Measurements from ENCODE around the gene WDR53.
"Not testable (repeated sequence)": the region's sequence is repeated elsewhere in the genome, so short reads cannot be mapped to it uniquely, and the experiment has no call there.

GRCh38 chr3:196597971-196598733 lies 29.8 kb upstream of the WDR53 start:
- not testable (repeated sequence) for TF ChIP-seq CTCF (optimal IDR thresholded peaks at IDR 0.05 in 1 of 3, IDR thresholded peaks at IDR 0.05 in 1 of 3, conservative IDR thresholded peaks at IDR 0.05 in 1 of 3; ENCODE audit: extremely low read depth in 1 of 3, insufficient read depth in 2 of 3, low read length in 3 of 3); EZH2 (IDR thresholded peaks at IDR 0.05; ENCODE audit: low read length)

Measured in keratinocyte (primary cell).